GM21786 (cell line): Measurements from ENCODE around the gene OR10X1.

Experiments used
- ATAC-seq: cut with Tn5 transposase; IDR thresholded peaks from one replicate; pipeline ENCODE4 v1.9.1; 2021; ENCODE audit not compliant: unreplicated experiment

OR10X1 gene, protein sequence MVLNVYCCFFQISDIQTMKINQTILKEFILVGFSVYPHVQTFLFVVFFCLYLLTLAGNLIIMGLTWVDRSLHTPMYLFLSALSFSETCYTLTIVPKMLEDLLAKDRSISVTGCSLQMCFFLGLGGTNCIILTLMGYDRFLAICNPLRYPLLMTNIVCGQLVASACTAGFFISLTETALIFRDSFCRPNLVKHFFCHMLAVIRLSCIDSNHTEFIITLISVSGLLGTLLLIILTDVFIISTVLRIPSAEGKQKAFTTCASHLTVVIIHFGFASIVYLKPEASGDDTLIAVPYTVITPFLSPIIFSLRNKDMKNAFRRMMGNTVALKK

DNA sequence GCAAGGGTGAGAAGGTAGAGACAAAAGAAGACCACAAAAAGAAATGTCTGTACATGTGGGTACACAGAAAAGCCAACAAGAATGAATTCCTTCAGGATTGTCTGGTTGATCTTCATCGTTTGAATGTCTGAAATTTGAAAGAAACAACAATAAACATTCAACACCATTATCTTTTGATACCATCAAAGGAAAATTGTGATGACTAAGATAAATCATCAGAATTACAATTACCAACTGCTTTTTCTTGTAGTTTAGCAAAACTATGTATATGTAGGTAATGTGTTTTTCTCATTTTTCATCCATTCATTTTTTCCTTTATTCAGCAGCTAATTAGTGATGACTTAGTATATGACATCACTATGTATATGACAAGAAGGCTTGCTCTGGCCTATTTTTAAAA is at the start of gene OR10X1:
OR10X1 (minus strand) TSS at position 167 of the 400 bp plus-strand sequence; CDS start at position 167, 0 bp downstream.
- no peak for ATAC-seq

DNA sequence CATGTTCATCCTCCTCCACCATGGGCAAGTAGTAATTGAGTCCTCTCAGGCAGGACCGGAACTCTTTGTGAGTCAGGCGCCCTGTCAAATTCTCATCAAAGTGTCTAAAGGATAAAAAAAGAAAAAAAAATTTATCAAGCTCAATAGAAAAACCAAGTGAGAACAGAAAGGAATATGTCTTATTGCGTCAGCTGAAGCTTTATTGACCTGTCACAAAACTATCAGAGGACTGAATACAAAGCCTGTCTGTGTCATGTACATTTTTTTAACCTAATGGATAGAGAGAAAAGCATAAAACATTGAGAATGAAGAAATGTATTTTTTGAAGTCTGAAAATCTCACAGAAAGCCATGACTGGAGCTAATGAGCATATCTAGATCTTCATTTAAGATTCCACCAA is 34.1 kb upstream of the OR10X1 start:
- no peak for ATAC-seq

DNA sequence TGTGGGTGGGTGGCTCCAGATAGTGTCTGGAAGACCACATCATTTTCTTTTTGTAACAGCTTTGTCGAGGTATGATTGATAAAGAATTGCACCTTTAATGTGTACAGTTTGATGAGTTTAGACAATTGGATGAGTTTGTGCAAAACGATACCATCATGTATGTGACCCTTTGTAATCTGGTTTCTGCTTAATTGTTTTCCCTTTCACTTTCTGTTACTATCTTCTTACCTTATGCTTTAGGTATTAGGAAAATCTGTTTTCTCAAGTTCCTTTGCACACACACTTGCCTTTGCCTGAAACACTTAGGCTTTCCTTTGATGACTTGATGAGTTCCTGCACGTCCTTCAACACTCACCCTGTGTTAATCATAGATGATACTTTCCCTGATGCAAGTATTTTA is 32.2 kb upstream of the OR10X1 start:
- ATAC-seq, result no peak

DNA sequence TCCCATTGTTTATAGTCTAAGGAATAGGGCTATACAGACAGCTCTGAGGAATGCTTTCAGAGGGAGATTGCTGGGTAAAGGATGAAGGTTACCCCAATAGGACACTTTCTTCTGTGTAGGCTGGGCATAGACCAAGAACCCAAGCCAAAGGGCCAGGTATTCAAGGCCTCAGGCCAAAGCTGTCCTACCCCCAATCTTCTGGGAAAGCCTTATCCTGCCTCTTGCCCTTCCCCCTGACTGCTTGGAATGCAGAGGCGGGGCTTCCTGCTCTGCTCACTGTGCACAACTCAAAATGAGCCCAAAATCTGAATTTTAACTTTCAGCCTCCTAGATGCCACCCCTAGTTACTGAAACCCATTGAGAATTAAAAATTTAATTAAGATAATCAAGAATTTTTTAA is 27.6 kb upstream of the OR10X1 start:
- ATAC-seq, result no peak

DNA sequence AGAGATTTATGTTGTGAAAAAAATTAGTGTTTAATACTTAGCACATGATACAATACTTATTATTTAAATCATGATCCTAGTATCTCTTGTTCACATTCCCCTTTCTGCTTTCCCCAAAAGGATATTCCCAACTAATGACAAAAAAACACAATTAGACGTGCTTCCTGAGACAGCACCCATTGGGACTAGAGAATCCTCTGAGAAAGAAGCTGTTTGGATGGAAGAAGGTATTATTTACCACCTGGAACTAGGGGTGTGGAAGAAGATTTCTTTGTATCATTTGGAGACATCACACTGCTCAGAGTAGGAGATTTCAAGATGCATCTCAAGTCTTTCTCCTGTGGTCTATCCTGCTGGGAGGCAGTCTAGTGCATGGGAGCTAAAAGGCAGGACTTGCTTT is 25.3 kb upstream of the OR10X1 start, which contains the start of gene OR10Z1:
OR10Z1 (plus strand) TSS at position 301 of the 400 bp plus-strand sequence. CDS start 1,171 bp downstream, outside the sequence.
- no peak for ATAC-seq

DNA sequence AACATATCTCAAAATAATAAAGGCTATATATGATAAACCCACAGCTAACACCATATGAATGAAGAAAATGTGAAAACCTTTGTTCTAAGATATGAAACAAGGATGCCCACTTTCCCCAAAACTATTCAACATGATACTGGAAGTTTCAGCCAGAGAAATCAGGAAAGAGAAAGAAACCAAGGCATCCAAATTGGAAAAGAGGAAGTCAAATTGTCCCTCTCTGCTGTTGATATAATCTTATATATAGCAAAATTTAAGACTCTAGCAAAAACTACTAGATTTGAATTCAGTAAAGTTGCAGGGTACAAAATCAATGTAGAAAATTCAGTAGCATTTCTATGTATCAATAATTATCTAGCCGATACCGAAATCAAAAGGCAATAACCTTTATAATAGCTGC is 21.0 kb upstream of the OR10X1 start:
- no peak for ATAC-seq

DNA sequence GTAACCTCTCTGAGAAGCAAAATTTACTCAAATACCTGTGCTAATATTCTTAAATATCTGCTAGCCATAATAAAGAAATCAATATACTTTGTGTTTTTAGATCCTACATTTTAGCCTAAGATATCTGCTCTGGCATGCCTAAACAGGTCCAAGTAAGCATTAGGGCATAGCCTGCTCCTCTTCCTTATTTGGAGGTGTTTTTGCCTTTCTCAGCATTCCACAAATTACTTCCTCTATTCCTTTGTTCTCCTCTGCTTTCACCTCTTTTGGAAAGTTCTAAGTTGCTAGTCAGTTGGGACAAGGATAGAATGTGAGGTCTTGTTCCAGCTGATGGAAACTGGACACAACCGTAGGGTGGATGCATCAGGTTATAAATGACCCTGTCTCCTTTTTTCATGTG is 7.2 kb upstream of the OR10X1 start:
- ATAC-seq, result no peak

DNA sequence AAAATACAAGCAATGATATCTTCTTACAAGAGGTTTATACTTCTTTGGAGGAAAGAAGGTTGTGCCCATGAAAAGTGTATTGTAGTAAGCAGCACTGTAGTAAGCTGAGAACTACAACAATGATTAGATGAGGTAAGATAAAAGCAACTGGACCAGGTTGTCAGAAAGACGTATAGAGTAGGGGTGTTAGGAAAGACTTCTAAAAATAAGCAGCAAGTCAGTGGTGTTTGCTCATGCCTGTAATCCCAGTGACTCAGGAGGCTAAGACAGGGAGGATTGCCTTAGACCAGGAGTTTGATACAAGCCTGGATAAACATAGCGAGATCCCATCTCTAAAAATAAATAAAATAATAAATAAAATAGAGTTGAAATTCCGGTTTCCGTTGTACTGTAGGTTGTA is 4.3 kb upstream of the OR10X1 start:
- no peak for ATAC-seq

DNA sequence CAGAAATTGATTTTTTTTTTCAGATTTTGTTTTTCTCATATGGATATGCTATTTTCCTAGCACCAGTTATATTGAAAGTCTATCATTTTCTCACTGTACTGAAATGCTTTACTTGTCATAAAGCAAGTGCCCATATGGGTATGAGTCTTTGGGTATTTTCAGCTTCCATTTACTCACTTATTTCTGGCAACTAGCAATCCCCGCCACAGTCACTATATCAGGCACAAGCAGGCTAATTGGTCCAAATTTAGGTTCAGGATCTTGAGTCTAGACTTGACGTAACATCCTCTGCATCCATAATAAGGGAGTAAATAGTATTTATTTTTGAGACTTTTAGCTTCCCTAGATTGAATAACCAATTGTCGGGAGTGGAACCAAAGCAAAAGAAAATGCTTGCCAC is 2.1 kb downstream of the OR10X1 start:
- ATAC-seq, result no peak

DNA sequence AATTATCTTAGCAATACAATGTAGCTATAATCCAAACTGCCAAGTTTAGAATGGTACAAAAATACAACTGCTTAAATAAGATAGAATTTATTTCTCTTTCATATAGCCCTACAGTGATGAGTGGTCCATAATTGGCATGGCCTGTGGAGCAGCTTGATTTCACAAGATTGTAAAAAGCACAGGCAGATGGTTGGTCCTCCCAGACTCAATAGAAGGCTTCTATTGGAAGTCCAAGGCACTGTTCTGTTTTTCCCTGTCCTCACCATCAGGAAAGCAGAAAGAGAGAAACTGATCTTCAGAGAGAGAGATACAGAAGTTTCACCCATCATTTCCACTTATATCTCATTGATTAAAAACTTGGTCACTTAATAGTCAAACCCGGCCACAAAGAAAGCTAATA is 7.5 kb downstream of the OR10X1 start:
- no peak for ATAC-seq

DNA sequence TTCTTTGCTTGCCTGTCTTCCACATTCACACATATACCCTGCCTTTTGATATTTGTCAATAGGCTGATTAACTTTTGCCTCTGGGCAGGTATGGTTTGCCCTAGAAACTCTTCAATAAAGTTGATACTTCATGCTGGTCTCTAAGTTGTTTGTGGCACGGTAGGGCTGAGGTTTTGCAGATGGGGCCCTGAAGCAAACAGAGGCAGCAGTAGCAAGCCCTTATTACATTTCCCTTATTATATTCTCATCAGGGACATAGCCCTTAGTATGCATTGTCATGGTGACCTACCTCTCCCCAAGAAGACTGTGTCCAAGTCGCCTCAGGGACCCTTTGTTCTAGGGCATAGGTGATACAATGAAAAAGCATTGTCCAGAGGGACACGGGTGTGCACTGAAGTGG is 9.2 kb downstream of the OR10X1 start, which contains the start of gene OR6P1:
OR6P1 (minus strand) TSS at position 101 of the 400 bp plus-strand sequence. CDS start 6,976 bp downstream, outside the sequence.
- ATAC-seq, result no peak

DNA sequence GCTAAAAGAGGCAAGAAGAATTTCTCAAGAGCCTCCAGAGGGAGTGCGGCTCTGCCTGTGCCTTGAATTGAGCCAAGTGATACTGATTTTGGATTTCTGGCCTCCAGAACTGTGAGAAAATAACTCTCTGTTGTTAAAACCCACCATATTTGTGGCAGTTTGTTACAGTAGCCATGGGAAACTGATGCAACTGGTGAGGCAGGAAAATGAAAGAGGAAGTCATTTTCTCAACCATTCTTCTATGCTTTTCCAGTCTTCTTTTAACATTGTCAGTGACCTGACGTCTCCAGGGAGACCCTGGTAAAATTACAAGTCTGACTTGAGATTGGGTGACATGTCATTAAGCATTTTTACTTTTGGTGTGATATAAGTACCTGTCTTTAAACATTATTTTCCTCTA is 15.1 kb downstream of the OR10X1 start:
- no peak for ATAC-seq

DNA sequence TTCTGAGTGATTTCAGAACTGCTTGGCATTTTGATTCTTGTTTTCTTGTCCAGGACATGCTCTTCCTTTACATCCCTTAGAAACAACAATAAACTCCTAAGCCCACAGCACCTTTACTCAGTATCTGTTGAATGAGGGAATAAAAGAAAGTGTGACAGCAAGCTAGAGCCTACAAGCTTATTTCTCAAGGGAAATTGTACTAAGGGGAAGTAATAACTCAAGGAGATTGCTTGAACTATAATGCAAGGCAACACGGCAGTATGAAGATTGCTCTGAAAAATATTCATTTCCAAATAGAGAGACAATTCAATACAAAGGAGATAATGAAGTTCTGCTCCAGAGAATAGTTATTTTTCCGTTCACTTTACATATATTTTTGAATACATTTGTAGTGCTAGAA is 15.8 kb downstream of the OR10X1 start:
- ATAC-seq, result no peak

DNA sequence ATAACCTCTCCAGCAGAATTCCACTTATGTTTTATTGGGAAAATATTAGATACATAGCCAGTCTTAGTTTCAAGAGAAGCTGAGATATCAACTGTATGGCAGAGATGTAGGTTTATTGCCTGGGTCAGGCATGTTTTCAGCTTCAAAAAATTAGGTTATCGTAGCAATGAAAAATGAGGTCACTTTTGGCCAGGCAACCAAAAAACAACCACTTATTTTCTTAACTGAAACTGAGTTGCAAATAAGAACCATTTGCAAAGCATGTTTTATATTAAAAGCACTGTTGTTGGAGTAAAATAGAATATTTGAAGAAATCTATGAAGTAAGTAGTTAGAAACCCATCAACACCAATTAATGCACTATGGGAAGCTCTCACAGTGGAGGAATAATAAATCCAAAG is 20.0 kb downstream of the OR10X1 start:
- no peak for ATAC-seq

DNA sequence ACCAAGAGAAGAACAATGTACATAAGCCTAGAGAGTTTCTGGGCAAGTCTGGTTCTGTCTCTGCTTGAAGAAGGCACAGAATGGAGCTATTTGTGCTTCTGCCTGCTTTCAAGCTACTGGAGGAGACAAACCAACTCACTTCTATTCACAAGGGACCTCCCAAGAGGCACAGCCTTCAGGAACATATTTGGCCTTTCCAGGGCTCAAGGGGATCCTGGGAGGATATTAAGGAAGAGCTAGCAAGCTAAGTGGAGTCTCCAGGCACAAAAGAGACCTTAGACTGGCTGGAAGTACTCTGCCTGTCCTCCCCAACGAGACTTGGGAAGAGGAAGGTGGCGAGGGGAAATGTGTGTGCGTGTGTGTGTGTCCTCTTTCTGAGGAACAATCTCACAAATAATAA is 25.3 kb downstream of the OR10X1 start, which contains the start of gene OR6Y1:
OR6Y1 (minus strand) TSS at position 54 of the 400 bp plus-strand sequence. CDS start 6,300 bp downstream, outside the sequence.
- ATAC-seq, result no peak

DNA sequence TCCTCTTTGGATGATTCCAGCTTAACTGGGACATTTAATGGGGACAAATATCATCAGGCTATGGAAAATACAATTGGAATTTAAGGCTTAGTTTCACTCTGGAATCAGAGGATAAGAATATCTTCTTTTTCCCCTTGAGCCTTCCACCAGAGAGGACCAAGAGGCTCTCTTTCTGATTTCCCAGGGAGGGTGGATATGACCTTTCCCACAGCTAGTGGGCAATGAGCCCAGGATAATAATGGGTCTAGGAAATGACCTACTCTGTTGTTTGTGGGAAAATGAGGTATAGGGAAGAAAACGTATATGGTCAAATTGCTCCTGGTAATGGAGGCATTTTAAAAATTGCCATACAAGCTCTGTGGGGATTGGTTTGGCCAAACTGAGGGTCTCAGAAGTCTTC is 27.4 kb downstream of the OR10X1 start:
- ATAC-seq, result no peak

DNA sequence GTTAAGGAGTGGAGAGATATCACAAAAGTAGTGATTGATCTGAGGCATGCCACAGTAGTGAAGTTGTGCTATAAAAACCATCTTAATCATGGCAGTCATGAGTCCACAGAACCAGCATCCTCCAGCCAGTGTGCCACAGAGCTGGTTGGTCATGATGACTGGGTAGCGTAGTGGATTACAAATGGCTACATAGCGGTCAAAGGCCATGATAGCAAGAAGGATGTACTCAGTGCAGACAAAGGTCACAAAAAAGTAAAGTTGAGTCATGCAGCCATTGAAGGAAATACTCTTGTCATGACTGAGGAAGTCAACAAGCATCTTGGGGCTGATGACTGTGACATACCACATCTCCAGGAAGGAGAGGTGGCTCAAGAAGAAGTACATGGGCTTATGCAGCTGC is 32.2 kb downstream of the OR10X1 start:
- no peak for ATAC-seq

DNA sequence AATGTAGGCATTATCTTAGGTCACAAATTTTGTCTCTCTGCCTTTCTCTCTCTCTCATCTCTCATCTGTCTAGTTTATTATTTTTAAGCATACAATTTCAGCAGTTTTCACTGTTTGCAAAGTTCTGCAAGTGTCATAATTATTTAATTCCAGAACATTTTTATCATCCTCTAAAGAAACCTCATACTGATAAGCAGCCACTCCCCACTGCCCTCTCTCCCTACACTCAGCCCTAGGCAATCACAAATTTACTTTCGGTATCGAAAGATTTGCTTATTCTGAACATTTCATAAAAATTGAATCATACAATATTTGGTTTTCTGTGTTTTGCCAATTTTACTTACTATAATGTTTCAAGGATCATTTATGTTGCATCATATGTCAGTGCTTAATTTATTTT is 42.1 kb downstream of the OR10X1 start:
- ATAC-seq, result no peak

DNA sequence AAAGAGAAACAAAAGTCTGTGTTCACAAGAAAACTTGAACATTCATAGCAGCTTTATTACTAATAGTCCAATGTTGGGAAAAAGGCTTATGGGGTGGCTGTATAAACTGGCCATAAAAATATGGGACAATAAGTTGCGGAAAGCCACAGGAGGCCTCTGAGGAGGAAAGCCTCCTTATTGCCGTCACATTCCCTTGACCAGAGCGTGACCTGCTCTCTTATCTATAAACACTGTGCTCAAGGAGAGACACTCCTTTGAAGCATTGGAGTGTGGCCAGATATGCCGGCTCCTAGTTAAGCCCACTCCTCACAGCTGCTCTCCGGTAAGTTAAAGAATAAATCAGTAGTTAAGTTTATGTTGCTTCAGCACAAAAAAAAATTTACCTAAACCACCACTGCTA is 45.2 kb downstream of the OR10X1 start:
- ATAC-seq, result no peak
